SK-N-MC (cell line): Measurements from ENCODE around the gene ZMYM2.

Source experiments
- DNase-seq: peaks from one replicate; pipeline ENCODE4 v3.0.0-alpha.2; 2011; ENCODE audit warnings: low read depth, low spot score
- H3K27ac ChIP-seq: fragments of 200-600 bp; sonication (generic); 2 replicates; pipeline ENCODE4 v1.5.1; 2016; ENCODE audit warnings: mixed run types
- H3K36me3 ChIP-seq: fragments of 200-600 bp; sonication (generic); 2 replicates; pipeline ENCODE4 v1.6.1; 2017; ENCODE audit warnings: antibody characterized with exemption, low read length, mixed read lengths; ENCODE audit not compliant: insufficient read depth
- H3K4me3 ChIP-seq: fragments of 200-600 bp; sonication (generic); 2 replicates; pipeline ENCODE4 v1.5.1; 2016
- H3K9ac ChIP-seq: fragments of 200-600 bp; sonication (generic); 2 replicates; pipeline ENCODE4 v1.8.0; 2017; ENCODE audit warnings: mixed run types, mixed read lengths; ENCODE audit not compliant: insufficient read length
- H3K9me3 ChIP-seq: fragments of 200-600 bp; sonication (generic); 2 replicates; pipeline ENCODE4 v1.6.1; 2017; ENCODE audit warnings: low read depth, mild to moderate bottlenecking, antibody characterized with exemption, low read length, moderate library complexity, mixed read lengths
- EZH2 ChIP-seq: fragments of 200-600 bp; sonication (generic); IDR thresholded peaks from one replicate; pipeline ENCODE4 v1.6.1; 2017; ENCODE audit warnings: antibody characterized with exemption
- FOXP2 ChIP-seq: optimal IDR thresholded peaks from 2 replicates; pipeline ENCODE3; 2011; ENCODE audit warnings: mild to moderate bottlenecking, moderate library complexity; ENCODE audit not compliant: insufficient read depth; ENCODE audit errors: extremely low read length, control extremely low read depth
- POLR2AphosphoS5 ChIP-seq: IDR thresholded peaks from 2 replicates; pipeline ENCODE4 v1.6.1; 2012; ENCODE audit warnings: mild to moderate bottlenecking, low read depth, low read length, borderline replicate concordance

Gene ZMYM2

GRCh38 chr13:20114066-20114610, 155.6 kb downstream of the ZMYM2 start:
- Histone ChIP-seq H3K27ac (no peak overlapping the region), H3K36me3 (no peaks in the 10 kb centered on the region), H3K4me3 (no peak overlapping the region), H3K9me3 (no peaks in the 10 kb centered on the region), H3K9ac (no peak overlapping the region)
- no peak for TF ChIP-seq FOXP2
- no peak for TF ChIP-seq EZH2
- TF ChIP-seq POLR2AphosphoS5: no peak
- no peak for DNase-seq

- Histone ChIP-seq H3K9ac (no peak overlapping the region), H3K9me3 (no peaks in the 10 kb centered on the region), H3K27ac (no peak overlapping the region), H3K36me3 (no peaks in the 10 kb centered on the region), H3K4me3 (no peak overlapping the region)
- DNase-seq: no peak
- TF ChIP-seq EZH2 (no peak), FOXP2 (no peak), POLR2AphosphoS5 (no peak)
These were observed 157.7 kb downstream of the ZMYM2 start for GRCh38 chr13:20116213-20116612.

DNA sequence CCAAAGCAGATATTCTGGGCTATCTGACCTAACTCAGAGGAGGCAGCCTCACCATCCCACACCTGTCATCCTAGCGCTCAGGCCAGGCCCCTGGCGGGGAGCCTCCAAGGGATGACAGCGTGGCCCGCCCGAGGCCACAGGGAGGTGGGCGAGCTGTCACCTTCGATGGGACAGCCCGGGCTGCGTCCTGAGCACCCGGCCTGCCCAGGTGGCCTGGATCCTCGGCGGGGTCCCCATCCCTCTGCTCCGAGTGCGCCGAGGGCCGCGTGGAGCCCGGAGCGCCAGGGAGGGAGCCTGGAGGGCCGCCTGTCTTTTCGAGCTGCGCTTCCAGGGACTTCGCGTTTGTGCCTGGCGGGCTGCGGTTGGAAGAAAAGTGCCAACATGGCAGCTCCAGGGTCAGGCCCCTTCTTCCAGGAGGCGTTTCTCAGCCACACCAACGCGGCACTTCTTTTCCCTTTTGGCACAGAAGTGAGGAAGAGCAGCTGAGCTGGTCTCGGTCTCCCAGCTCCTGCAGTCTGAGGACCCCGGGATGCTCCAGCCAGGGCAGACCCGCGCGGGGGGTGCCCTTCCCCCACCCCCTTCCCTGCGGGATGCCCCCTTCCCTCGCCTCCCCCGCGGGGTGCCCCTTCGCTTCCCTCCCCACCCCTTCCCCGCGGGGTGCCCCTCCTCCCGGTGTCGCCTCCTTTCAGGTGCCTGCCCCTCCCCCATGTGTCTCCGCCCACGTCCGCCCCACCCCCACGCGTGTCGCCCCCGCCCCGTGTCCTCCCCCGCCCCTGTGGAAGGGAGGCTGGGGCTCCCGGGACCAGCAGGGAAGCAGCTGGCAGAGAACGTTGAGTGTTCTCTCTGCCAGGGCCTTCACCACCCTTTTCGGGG, 160.0 kb downstream of the ZMYM2 start:
- DNase-seq: no peak

GRCh38 chr13:20119960-20120359, 161.4 kb downstream of the ZMYM2 start:
- Histone ChIP-seq H3K36me3 (no peaks in the 10 kb centered on the region), H3K9me3 (no peaks in the 10 kb centered on the region), H3K27ac (no peak overlapping the region), H3K9ac (no peak overlapping the region), H3K4me3 (no peak overlapping the region)
- no peak for DNase-seq
- TF ChIP-seq POLR2AphosphoS5 (no peak), FOXP2 (no peak), EZH2 (no peak)

More for the DNA sequence above, 160.0 kb downstream of the ZMYM2 start:
- H3K36me3 ChIP-seq: no peaks in the 10 kb centered on the region
- no peak overlapping the region for H3K9ac ChIP-seq
- H3K4me3 ChIP-seq: no peak overlapping the region
- TF ChIP-seq POLR2AphosphoS5 (no peak), FOXP2 (no peak), EZH2 (no peak)
- no peaks in the 10 kb centered on the region for H3K9me3 ChIP-seq
- H3K27ac ChIP-seq: no peak overlapping the region

GRCh38 chr13:20121159-20121525, 162.6 kb downstream of the ZMYM2 start:
- Histone ChIP-seq H3K9ac (no peak overlapping the region), H3K9me3 (no peaks in the 10 kb centered on the region), H3K27ac (no peak overlapping the region), H3K4me3 (no peak overlapping the region), H3K36me3 (no peaks in the 10 kb centered on the region)
- TF ChIP-seq EZH2: no peak
- TF ChIP-seq POLR2AphosphoS5: no peak
- no peak for TF ChIP-seq FOXP2
- no peak for DNase-seq

DNA sequence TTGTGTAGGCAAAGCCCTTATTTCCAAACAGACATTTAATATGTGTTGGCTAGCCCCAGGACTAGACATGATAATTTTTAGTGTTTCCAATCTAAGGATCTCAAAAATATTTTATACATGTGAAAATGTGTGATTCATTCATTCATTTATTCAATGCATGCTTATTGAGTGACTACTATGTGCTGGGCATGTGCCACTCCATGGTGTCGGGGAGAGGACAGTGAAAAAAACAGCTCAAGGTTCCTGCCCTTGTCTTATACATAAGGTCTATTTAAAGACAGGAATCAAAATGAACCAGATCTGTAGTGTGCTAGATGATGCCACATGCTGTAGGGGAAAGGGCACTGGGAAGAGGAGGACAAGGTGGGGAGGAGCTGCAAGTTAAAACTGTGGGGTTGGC, 165.8 kb downstream of the ZMYM2 start:
- no peaks in the 10 kb centered on the region for H3K9me3 ChIP-seq
- H3K9ac ChIP-seq: no peak overlapping the region
- no peaks in the 10 kb centered on the region for H3K36me3 ChIP-seq
- no peak for TF ChIP-seq POLR2AphosphoS5
- TF ChIP-seq FOXP2: no peak
- no peak for TF ChIP-seq EZH2
- H3K27ac ChIP-seq: no peak overlapping the region
- no peak for DNase-seq
- H3K4me3 ChIP-seq: no peak overlapping the region

DNA sequence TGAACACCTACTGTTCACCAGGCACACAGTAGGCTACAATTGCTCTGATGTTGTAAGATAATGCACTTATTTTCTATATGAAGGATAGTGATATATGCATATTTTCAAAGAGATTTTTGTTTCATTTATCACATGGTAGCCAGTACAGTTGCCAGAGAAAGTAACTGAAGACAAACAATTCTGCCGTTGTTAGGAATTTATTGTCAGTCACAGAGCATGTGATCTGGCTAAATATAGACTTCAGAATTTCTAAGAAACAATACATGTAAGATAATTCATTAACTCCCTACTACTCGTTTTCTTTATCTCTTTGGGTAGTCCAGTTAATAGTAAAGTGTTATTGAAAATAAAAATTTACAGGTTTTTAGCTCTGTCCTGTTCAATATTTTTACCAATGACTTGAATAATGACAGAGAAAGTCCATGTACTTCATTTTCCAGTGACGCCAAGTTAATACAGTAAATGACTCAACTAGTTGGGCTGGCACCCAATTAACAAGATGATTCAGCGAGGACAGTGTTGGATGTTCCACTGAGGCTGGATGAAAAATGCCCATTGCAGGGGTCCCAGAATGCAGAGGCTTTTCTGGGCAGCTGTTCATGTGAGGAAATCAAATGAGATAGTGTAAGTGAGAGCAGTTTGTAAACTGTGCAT, 166.7 kb downstream of the ZMYM2 start:
- H3K27ac ChIP-seq: no peak overlapping the region
- H3K9ac ChIP-seq: no peak overlapping the region
- TF ChIP-seq FOXP2 (no peak), POLR2AphosphoS5 (no peak), EZH2 (no peak)
- no peak for DNase-seq
- H3K4me3 ChIP-seq: no peak overlapping the region
- H3K36me3 ChIP-seq: no peaks in the 10 kb centered on the region
- H3K9me3 ChIP-seq: no peaks in the 10 kb centered on the region

DNA sequence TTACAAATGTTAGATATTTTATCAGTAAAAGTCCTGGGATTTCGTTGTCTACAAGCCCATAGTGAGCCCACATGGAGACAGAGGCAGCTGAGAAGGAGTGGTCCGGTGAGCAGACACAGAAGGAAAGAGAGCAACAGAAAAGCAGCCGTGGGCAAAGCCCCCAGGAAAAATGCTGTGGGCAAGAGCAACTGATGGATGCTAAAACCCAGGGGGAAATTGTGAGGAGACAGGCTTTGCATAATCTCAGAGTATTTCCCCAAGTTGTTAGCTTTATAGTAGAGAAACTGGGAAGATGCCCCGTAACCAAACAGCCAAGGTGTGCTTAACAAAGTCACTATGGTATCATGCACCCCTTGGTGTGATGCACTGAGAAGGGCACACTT, 167.2 kb downstream of the ZMYM2 start:
- Histone ChIP-seq H3K9me3 (no peaks in the 10 kb centered on the region), H3K27ac (no peak overlapping the region), H3K36me3 (no peaks in the 10 kb centered on the region), H3K9ac (no peak overlapping the region), H3K4me3 (no peak overlapping the region)
- TF ChIP-seq POLR2AphosphoS5 (no peak), FOXP2 (no peak), EZH2 (no peak)
- no peak for DNase-seq
